Astrocyte of the cerebellum (primary cell): ENCODE results near the gene SCYL3.

Experiments used
- DNase-seq: peaks from one replicate; pipeline ENCODE4 v3.0.0-alpha.2; 2011; ENCODE audit warnings: low read depth
- H3K4me3 ChIP-seq: 2 replicates; pipeline ENCODE4 v1.5.1; 2011; ENCODE audit warnings: mild to moderate bottlenecking, low read depth, low read length, moderate library complexity
- CTCF ChIP-seq: IDR thresholded peaks from 2 replicates; pipeline ENCODE4 v1.5.1; 2012; ENCODE audit warnings: low read length, low read depth, moderate library complexity, mild to moderate bottlenecking; ENCODE audit errors: missing control alignments
- in situ Hi-C: cut with HindIII; loops from 2 replicates; pipeline ENCODE4 v1.10.0; 2017; ENCODE audit warnings: low sequenced_read_pairs

The SCYL3 gene

GRCh38 chr1:169915150-169915549 is 21.5 kb upstream of the SCYL3 start:
- no peak overlapping the region for H3K4me3 ChIP-seq
- in situ Hi-C loops = no loop called here
- no peak for TF ChIP-seq CTCF
- DNase-seq = no peak

- DNase-seq = no peak
- H3K4me3 ChIP-seq = no peak overlapping the region
- in situ Hi-C loops = no loop called here
- no peak for TF ChIP-seq CTCF
Measured at GRCh38 chr1:169914531-169914930, 20.8 kb upstream of the SCYL3 start.

- in situ Hi-C loops = no loop called here
- no peak for TF ChIP-seq CTCF
- DNase-seq = no peak
- no peak overlapping the region for H3K4me3 ChIP-seq
Measured at GRCh38 chr1:169909499-169909898, 15.8 kb upstream of the SCYL3 start.

GRCh38 chr1:169906938-169907337 is 13.2 kb upstream of the SCYL3 start:
- in situ Hi-C loops = no loop called here
- no peak for TF ChIP-seq CTCF

GRCh38 chr1:169904834-169905233 is 11.1 kb upstream of the SCYL3 start:
- no peak for DNase-seq
- H3K4me3 ChIP-seq = no peak overlapping the region
- no peak for TF ChIP-seq CTCF
- in situ Hi-C loops = no loop called here

More at GRCh38 chr1:169906938-169907337, 13.2 kb upstream of the SCYL3 start:
- no peak overlapping the region for H3K4me3 ChIP-seq
- DNase-seq = no peak

- in situ Hi-C loops = no loop called here
- TF ChIP-seq CTCF = no peak
- DNase-seq = no peak
- no peak overlapping the region for H3K4me3 ChIP-seq
Measured at GRCh38 chr1:169902751-169903150, 9.1 kb upstream of the SCYL3 start.

- no peak overlapping the region for H3K4me3 ChIP-seq
- no peak for TF ChIP-seq CTCF
- in situ Hi-C loops = no loop called here
- no peak for DNase-seq
Measured at GRCh38 chr1:169901115-169901514, 7.4 kb upstream of the SCYL3 start.
